GM18499 (cell line): Measurements from ENCODE around the gene NEK5.
"Not testable (repeated sequence)": the region's sequence is repeated elsewhere in the genome, so short reads cannot be mapped to it uniquely, and the experiment has no call there.

Source experiments
- ATAC-seq: cut with Tn5 transposase; IDR thresholded peaks from one replicate; pipeline ENCODE4 v1.9.1; 2021; ENCODE audit warnings: moderate number of reproducible peaks; ENCODE audit not compliant: insufficient read depth, unreplicated experiment

Gene NEK5

GRCh38 chr13:52085421-52085820 lies 43.5 kb downstream of the NEK5 start:
- no peak for ATAC-seq

- ATAC-seq: not testable (repeated sequence)
These were observed 43.9 kb downstream of the NEK5 start for GRCh38 chr13:52084981-52085380.

- no peak for ATAC-seq
These were observed 46.3 kb downstream of the NEK5 start for GRCh38 chr13:52082601-52083000.

- not testable (repeated sequence) for ATAC-seq
These were observed 49.0 kb downstream of the NEK5 start for GRCh38 chr13:52079891-52080290.

GRCh38 chr13:52070929-52071523 lies 57.8 kb downstream of the NEK5 start:
- no peak for ATAC-seq

- ATAC-seq: no peak
These were observed 61.6 kb downstream of the NEK5 start for GRCh38 chr13:52067237-52067636.

- ATAC-seq: no peak
These were observed 67.3 kb downstream of the NEK5 start for GRCh38 chr13:52061587-52061986.

GRCh38 chr13:52061064-52061463 lies 67.8 kb downstream of the NEK5 start:
- not testable (repeated sequence) for ATAC-seq

GRCh38 chr13:52053460-52053859 lies 75.4 kb downstream of the NEK5 start:
- no peak for ATAC-seq

GRCh38 chr13:52051400-52051799 lies 77.5 kb downstream of the NEK5 start:
- ATAC-seq: no peak

- no peak for ATAC-seq
These were observed 80.4 kb downstream of the NEK5 start for GRCh38 chr13:52048516-52048915.

GRCh38 chr13:52047463-52047862 lies 81.4 kb downstream of the NEK5 start:
- no peak for ATAC-seq

- no peak for ATAC-seq
These were observed 85.2 kb downstream of the NEK5 start for GRCh38 chr13:52043675-52044074.

- no peak for ATAC-seq
These were observed 92.8 kb downstream of the NEK5 start for GRCh38 chr13:52036037-52036436.

GRCh38 chr13:52034616-52035226 lies 94.2 kb downstream of the NEK5 start:
- ATAC-seq: no peak

- no peak for ATAC-seq
These were observed 95.8 kb downstream of the NEK5 start for GRCh38 chr13:52033039-52033438.

- ATAC-seq: not testable (repeated sequence)
These were observed 98.5 kb downstream of the NEK5 start for GRCh38 chr13:52030401-52030800.

GRCh38 chr13:52029569-52029968 lies 99.3 kb downstream of the NEK5 start:
- ATAC-seq: no peak

- ATAC-seq: no peak
These were observed 101.0 kb downstream of the NEK5 start for GRCh38 chr13:52027832-52028231.

- ATAC-seq: no peak
These were observed 102.6 kb downstream of the NEK5 start for GRCh38 chr13:52026246-52026626.

GRCh38 chr13:52025475-52026245 lies 103.2 kb downstream of the NEK5 start:
- ATAC-seq: no peak

GRCh38 chr13:52024481-52024880 lies 104.4 kb downstream of the NEK5 start, which contains the start of gene UTP14C:
TSS of gene UTP14C (plus strand) at chr13:52024691. CDS start at chr13:52028805, 4,114 bp downstream.
- ATAC-seq: no peak
